ENCODE data around the gene LRBA. TPM values are rescaled to one million over a fixed set of nuclear protein-coding genes. Genes with fewer than 3 reads are reported as not detected.

The LRBA gene
- total and polyA plus RNA-seq, 4 donors = 8.2 to 69.8 (median 32.8) TPM

- Histone ChIP-seq H3K4me3 (ENCODE audit: low read depth in 1 of 3, low read length in 3 of 3) (peak overlapping the region in 1 of 3 donors; percentile 57), H3K4me1 (ENCODE audit: control insufficient read depth in 4 of 4, insufficient read depth in 4 of 4, low read length in 3 of 4) (peaks cover 3 to 31% (median 16%) of the 10 kb centered on the region in 4 donors), H3K27ac (ENCODE audit: low read depth in 1 of 2, low read length in 2 of 2) (no peak overlapping the region), H3K9me3 (ENCODE audit: control insufficient read depth in 4 of 4, low read length in 3 of 4) (no peaks in the 10 kb centered on the region), H3K36me3 (ENCODE audit: control insufficient read depth in 4 of 4, insufficient read depth in 3 of 4, low read depth in 1 of 4, low read length in 3 of 4) (no peaks in the 10 kb centered on the region), H3K27me3 (ENCODE audit: control insufficient read depth in 4 of 4, insufficient read depth in 4 of 4, low read length in 3 of 4) (no peaks in the 10 kb centered on the region), H3K9ac (ENCODE audit: low read depth in 1 of 2, low read length in 2 of 2) (no peak overlapping the region)
- WGBS = 61% methylated on average over 13 of the region's 13 CpGs
- TF ChIP-seq RAD21 (IDR thresholded peaks at IDR 0.05) (no peak), YY1 (IDR thresholded peaks at IDR 0.05) (peak; percentile 38), REST (IDR thresholded peaks at IDR 0.05) (no peak), NR2F2 (IDR thresholded peaks at IDR 0.05) (no peak), HNF4G (IDR thresholded peaks at IDR 0.05) (no peak), FOXA1 (IDR thresholded peaks at IDR 0.05) (no peak)
- no peak for DNase-seq (ENCODE audit: low spot score)
Measured at GRCh38 chr4:150581641-150582051, 433.4 kb downstream of the LRBA start.

GRCh38 chr4:150581056-150581605 lies 434.0 kb downstream of the LRBA start:
- no peak overlapping the region for H3K9ac ChIP-seq (ENCODE audit: low read depth in 1 of 2, low read length in 2 of 2)

More at GRCh38 chr4:150581056-150581605, 434.0 kb downstream of the LRBA start:
- Histone ChIP-seq H3K4me3 (ENCODE audit: low read depth in 1 of 3, low read length in 3 of 3) (no peak overlapping the region), H3K36me3 (ENCODE audit: control insufficient read depth in 4 of 4, insufficient read depth in 3 of 4, low read depth in 1 of 4, low read length in 3 of 4) (no peaks in the 10 kb centered on the region), H3K27me3 (ENCODE audit: control insufficient read depth in 4 of 4, insufficient read depth in 4 of 4, low read length in 3 of 4) (no peaks in the 10 kb centered on the region), H3K9me3 (ENCODE audit: control insufficient read depth in 4 of 4, low read length in 3 of 4) (no peaks in the 10 kb centered on the region), H3K27ac (ENCODE audit: low read depth in 1 of 2, low read length in 2 of 2) (no peak overlapping the region), H3K4me1 (ENCODE audit: control insufficient read depth in 4 of 4, insufficient read depth in 4 of 4, low read length in 3 of 4) (peaks cover 3 to 31% (median 16%) of the 10 kb centered on the region in 4 donors)
- TF ChIP-seq HNF4A (conservative IDR thresholded peaks at IDR 0.05) (no peak), SP1 (IDR thresholded peaks at IDR 0.05) (no peak), YY1 (IDR thresholded peaks at IDR 0.05) (no peak), RXRA (IDR thresholded peaks at IDR 0.05) (no peak), JUND (IDR thresholded peaks at IDR 0.05) (no peak), ZBTB33 (IDR thresholded peaks at IDR 0.05) (no peak), EGR1 (IDR thresholded peaks at IDR 0.05; ENCODE audit: low read depth in 2 of 2) (no peak), REST (IDR thresholded peaks at IDR 0.05) (no peak), FOXA1 (IDR thresholded peaks at IDR 0.05) (no peak), TAF1 (conservative IDR thresholded peaks at IDR 0.05) (no peak), ATF3 (IDR thresholded peaks at IDR 0.05) (no peak)
- no peak for DNase-seq (ENCODE audit: low spot score)
- WGBS = 90% methylated on average over 7 of the region's 7 CpGs

Data from liver (tissue), 9 donors.